ENCODE results near the gene SEMA3G.

Gene SEMA3G

DNA sequence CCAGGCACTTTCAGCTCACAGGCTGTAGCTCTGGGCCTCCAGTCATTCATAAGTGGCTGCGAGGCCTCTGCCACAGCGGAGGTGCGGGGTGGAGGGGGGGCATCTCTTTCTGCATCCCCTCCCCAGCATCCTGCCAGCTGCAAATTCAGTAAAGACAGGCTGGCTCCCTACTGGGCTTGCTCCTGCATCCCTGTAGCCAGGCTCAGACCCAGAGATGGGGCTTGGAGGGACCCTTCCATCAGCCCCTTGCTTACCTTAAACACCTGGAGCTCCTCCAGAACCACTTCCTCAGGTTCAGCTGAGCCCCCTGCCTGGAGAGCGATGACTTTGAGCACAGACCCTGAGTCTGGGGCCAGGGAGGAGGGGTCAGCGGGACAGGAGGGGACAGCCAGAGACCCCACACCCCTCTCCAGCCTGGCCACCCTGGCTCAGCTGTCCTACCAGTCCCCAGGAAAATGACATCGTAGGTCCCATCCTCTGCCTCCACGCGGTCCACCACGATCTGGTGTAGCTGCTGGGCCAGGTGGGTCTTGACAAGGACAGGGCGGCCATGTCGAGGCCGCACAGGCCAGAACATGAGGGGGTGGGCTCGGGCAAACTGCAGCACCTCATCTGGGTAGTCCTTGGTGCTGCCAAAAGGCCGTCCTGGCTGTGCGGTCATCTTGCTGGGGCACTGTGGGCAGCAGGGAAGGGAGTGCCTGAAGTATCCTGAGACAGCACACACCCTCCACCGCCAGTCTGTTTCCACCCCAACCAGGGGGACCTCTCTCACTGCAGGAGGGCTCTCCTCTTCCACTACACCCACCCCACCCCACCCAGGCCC lies 5.3 kb downstream of the SEMA3G start:
- no peak for DNase-seq (ENCODE audit: low read depth, low spot score)

GRCh38 chr3:52438579-52439425 lies 6.1 kb downstream of the SEMA3G start:
- no peak for DNase-seq (ENCODE audit: low read depth, low spot score)

- no peak for DNase-seq (ENCODE audit: low read depth, low spot score)
Observed at GRCh38 chr3:52438104-52438376, 6.9 kb downstream of the SEMA3G start.

- DNase-seq (ENCODE audit: low read depth, low spot score), result no peak
Observed at GRCh38 chr3:52437326-52438103, 7.4 kb downstream of the SEMA3G start.

GRCh38 chr3:52436500-52437149 lies 8.3 kb downstream of the SEMA3G start:
- no peak for DNase-seq (ENCODE audit: low read depth, low spot score)

GRCh38 chr3:52435246-52436101 lies 9.4 kb downstream of the SEMA3G start:
- DNase-seq (ENCODE audit: low read depth, low spot score), result no peak

- DNase-seq (ENCODE audit: low read depth, low spot score), result no peak
Observed at GRCh38 chr3:52434491-52435115, 10.3 kb downstream of the SEMA3G start.

DNA sequence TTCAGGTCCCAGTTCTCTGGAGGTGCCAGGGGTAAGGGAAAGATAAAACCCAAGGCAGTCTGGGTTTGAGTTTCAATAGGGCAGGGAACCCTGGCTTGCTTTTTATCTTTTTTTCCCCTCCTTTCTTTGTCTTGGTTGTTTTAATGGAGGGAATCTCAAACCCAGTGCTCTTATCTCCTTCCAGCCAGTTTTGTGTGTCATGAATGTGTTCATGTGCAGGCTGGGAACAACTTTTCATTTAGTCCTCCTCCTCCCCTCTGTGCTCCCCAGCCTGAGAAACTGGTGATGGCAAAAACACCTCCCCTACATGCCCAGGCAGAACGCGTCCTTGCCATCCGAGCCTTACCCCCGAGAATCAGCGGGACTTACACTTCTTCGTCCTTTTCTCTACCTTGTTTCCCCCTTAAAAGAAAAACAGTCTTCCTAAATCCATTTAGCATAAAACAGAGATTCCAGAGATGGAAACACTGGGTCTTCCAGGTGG lies 10.9 kb downstream of the SEMA3G start:
- no peak for DNase-seq (ENCODE audit: low read depth, low spot score)

GRCh38 chr3:52433328-52433995 lies 11.4 kb downstream of the SEMA3G start:
- no peak for DNase-seq (ENCODE audit: low read depth, low spot score)

GRCh38 chr3:52432691-52433141 lies 12.2 kb downstream of the SEMA3G start:
- DNase-seq (ENCODE audit: low read depth, low spot score), result no peak

DNA sequence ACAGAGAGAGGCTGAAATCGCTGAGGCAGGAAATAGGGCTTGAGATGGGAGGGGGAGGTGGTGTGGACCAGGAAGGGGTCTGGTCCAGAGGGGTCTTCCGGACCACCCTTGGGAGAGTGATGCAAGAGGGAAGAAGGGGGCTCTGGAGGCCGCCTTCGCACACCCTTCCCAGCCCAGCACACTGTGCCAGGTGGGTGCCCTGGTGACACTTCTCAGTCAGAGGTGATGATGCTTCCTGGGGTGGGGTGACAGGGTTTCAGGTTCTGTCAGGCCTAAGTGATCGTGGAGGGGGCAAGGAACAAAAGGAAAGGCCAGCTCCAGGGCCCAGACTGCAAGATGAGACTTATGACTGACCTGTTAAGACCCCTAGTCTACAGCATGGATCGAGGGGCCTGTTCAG lies 12.7 kb downstream of the SEMA3G start:
- DNase-seq (ENCODE audit: low read depth, low spot score), result no peak

DNA sequence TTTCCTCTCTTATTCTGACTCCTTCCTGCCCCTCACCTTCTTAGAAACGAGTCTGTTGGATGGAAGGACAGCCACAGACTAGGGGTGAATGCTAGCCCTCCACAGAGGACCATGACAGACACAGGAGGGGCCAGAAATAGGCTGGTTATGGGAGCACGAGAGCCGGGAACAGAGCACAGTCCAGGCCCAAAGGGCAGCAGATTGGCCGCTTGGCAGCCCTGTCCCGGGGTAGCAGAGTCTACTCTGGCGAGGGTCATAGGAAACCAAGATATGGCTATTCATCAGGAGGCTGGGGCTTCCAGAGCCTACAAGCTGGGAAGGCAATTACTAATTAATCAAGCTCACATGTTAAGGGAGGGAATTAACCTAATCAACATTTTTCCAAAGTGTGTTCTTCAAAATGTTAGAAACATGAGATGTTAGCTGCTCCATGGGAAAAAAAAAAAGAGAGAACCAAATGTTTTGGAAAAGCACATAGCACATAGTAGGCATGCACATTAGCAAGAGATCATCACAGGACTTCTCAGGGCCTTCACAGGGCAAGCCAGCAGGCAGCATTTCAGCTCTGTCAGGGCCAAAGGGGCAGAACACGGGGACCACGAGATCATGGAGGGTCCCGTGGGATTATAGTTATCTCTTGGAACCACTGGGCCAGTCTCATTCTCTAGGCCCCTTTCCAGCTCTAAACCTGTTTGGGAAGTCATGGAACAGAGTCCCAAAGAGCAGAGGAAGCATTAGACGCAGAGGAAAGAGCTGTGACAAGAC lies 13.3 kb downstream of the SEMA3G start:
- DNase-seq (ENCODE audit: low read depth, low spot score), result no peak

GRCh38 chr3:52430416-52430810 lies 14.5 kb downstream of the SEMA3G start:
- DNase-seq (ENCODE audit: low read depth, low spot score), result no peak

DNA sequence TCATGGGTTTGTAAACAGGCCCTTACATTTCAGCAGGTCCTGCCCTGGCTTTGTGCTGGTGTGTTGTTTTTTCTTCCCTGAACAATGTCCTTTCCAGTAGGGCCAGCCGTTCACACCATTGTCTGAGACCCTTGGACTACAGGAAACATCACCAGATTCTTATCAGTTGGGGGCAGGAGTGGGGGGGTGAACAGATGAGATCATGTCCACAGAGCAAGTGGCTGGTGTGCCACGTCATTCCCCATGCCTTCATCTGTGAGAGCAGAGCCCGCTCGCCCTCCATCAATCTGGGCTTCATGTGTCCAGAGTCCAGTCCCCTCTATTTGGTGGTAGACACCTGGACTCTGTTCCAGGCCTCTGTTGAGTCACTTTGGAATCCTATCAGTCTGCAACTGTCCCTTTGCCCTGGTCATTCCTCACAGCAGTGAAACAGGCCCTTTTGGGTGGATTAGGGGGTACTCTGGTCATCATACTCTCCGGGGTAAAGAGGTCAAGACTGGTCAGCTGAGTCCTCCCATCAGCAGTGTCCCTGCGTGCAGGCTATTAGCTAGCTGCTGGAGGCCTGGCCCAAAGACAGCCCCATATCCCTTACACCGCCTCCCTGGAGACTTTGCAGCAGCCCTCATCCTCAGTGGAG lies 15.0 kb downstream of the SEMA3G start:
- no peak for DNase-seq (ENCODE audit: low read depth, low spot score)

DNA sequence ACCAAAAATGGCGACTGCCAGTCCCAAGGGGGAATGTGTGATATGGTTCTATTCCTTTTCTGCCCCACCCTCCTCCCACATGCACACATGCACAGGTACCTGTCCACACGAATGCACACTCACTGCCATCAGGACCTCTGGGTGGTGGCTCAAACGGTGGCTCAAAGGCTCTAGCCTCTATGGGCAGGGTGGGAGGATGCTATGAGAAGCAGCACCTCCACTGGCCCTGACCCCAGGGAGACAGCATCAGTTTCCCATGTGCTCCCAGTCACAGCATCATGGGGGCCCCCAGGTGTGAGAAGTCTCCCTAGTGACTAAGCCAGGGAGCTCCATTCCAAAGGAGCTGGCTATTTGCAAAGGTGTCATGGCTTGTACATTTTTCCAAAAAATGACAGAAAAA lies 15.9 kb downstream of the SEMA3G start:
- no peak for DNase-seq (ENCODE audit: low read depth, low spot score)

- DNase-seq (ENCODE audit: low read depth, low spot score), result no peak
Observed at GRCh38 chr3:52428151-52429005, 16.5 kb downstream of the SEMA3G start.

DNA sequence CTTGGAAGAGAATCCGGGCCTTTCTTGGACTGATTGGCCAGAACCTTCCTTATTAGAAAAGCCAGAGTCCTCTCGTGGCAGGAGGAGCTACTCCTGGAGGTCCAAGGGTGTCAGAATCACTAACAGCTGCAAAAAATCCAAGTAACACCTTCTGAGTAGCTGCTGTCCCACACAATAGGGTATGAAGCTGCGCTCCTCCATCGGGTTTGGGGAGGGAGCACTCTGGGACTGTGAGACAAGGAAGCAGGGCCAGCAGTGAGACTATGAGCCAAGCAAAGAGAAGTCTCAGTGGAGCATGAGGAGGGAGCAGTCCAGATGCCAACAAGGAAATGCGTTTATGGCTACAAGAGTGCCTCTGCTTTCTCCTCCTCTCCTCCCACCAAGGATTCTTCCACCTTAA lies 21.7 kb downstream of the SEMA3G start:
- DNase-seq (ENCODE audit: low read depth, low spot score), result no peak
